Neural progenitor cell (in vitro differentiated cells): ENCODE data around the gene LPIN2.

Experiments used
- CTCF ChIP-seq: fragments of 200-600 bp; sonication (generic); IDR thresholded peaks from 2 replicates; pipeline ENCODE4 v1.5.1; 2017; ENCODE audit warnings: antibody characterized with exemption, mild to moderate bottlenecking
- EZH2 ChIP-seq: fragments of 200-600 bp; sonication (generic); IDR thresholded peaks from 2 replicates; pipeline ENCODE4 v1.6.1; 2017; ENCODE audit warnings: antibody characterized with exemption, mild to moderate bottlenecking, moderate library complexity

GRCh38 chr18:3005462-3005861, 7.5 kb downstream of the LPIN2 start:
- TF ChIP-seq CTCF (no peak), EZH2 (no peak)
